B cell (primary cell): ENCODE results near the gene SLC6A4. TPM values are rescaled to one million over a fixed set of nuclear protein-coding genes. Genes with fewer than 3 reads are reported as not detected.

ENCODE experiments used
- ATAC-seq: fragments of 200-7000 bp; cut with Tn5 transposase; one replicate; pipeline ENCODE4 v1.10.0; 2021; ENCODE audit warnings: low read depth, mild to moderate bottlenecking, moderate number of reproducible peaks, moderate library complexity
- CTCF ChIA-PET: fragments of 350-600 bp; sonication (Branson Sonifier 250); formaldehyde crosslinking; loops from one replicate; lab custom pipeline; 2021; ENCODE audit warnings: antibody characterized with exemption, inconsistent platforms; lab: Charles Lee
- POLR2A ChIA-PET: fragments of 350-600 bp; sonication (Branson Sonifier 250); formaldehyde crosslinking; loops from one replicate; lab custom pipeline; 2021; ENCODE audit warnings: antibody characterized with exemption; lab: Charles Lee
- DNase-seq: peaks from one replicate; pipeline ENCODE4 v3.0.0; 2013
- H2AFZ ChIP-seq: 2 replicates; pipeline ENCODE4 v1.6.1; 2012; ENCODE audit warnings: mild to moderate bottlenecking, low read depth, low read length; ENCODE audit not compliant: insufficient read depth, poor library complexity, severe bottlenecking
- H3K27ac ChIP-seq, 2 donors: 1 replicate in 1 of 2; 2 replicates in 1 of 2; pipeline ENCODE4 v1.5.1; 2012 to 2013; ENCODE audit warnings: low read length in 2 of 2, mild to moderate bottlenecking in 2 of 2, moderate library complexity in 1 of 2
- H3K27me3 ChIP-seq, 4 experiments: fragments of 200-600 bp in 1 of 4; sonication (generic) in 1 of 4; replicated peaks in 1 of 4; 1 replicate in 2 of 4; 2 replicates in 2 of 4; pipeline versions ENCODE4 v1.6.1 to v1.7.0; 2013 to 2016; ENCODE audit warnings: low read length in 3 of 4, mild to moderate bottlenecking in 2 of 4, mixed read lengths in 1 of 4, moderate library complexity in 1 of 4; ENCODE audit not compliant: insufficient read depth in 4 of 4, control insufficient read depth in 3 of 4; ENCODE audit errors: control extremely low read depth in 1 of 4
- H3K36me3 ChIP-seq, 2 experiments: replicated peaks in 1 of 2; 1 replicate in 1 of 2; 2 replicates in 1 of 2; pipeline versions ENCODE4 v1.6.1 to v1.7.1; 2013; ENCODE audit warnings: low read length in 1 of 2; ENCODE audit not compliant: insufficient read depth in 2 of 2, control insufficient read depth in 1 of 2; ENCODE audit errors: control extremely low read depth in 1 of 2, extremely low read depth in 1 of 2
- H3K4me1 ChIP-seq, 2 donors: fragments of 200-600 bp in 1 of 2; sonication (generic) in 1 of 2; 1 replicate in 1 of 2; 2 replicates in 1 of 2; pipeline versions ENCODE4 v1.5.1 to v1.6.1; 2013 to 2017; ENCODE audit warnings: low read length in 2 of 2; ENCODE audit not compliant: control insufficient read depth in 2 of 2, insufficient read depth in 2 of 2
- H3K4me2 ChIP-seq: replicated peaks from 2 replicates; pipeline ENCODE3; 2012; ENCODE audit warnings: mild to moderate bottlenecking, low read depth, low read length; ENCODE audit not compliant: poor library complexity, severe bottlenecking
- H3K4me3 ChIP-seq, 5 experiments: fragments of 200-600 bp in 1 of 5; sonication (generic) in 1 of 5; 1 replicate in 3 of 5; 2 replicates in 2 of 5; pipeline versions ENCODE4 v1.5.1 to v1.7.0; 2011 to 2016; ENCODE audit warnings: low read length in 4 of 5, mild to moderate bottlenecking in 4 of 5, low read depth in 2 of 5, control low read depth in 1 of 5, moderate library complexity in 1 of 5; ENCODE audit not compliant: insufficient read depth in 1 of 5; ENCODE audit errors: control extremely low read depth in 1 of 5, extremely low read depth in 1 of 5
- H3K79me2 ChIP-seq: fragments of 200-600 bp; sonication (generic); one replicate; pipeline ENCODE4 v1.6.0; 2016; ENCODE audit warnings: low read length; ENCODE audit not compliant: control insufficient read depth, insufficient read depth
- H3K9ac ChIP-seq: fragments of 200-600 bp; sonication (generic); 2 replicates; pipeline ENCODE4 v1.6.1; 2017; ENCODE audit warnings: mild to moderate bottlenecking, low read length, moderate library complexity
- H3K9me3 ChIP-seq, 3 donors: one replicate each; pipeline versions ENCODE4 v1.6.1 to v1.7.1; 2013; ENCODE audit warnings: low read length in 2 of 3; ENCODE audit not compliant: control insufficient read depth in 2 of 3, insufficient read depth in 1 of 3; ENCODE audit errors: control extremely low read depth in 1 of 3
- H4K20me1 ChIP-seq: 2 replicates; pipeline ENCODE4 v1.6.0; 2012; ENCODE audit warnings: mild to moderate bottlenecking, low read length; ENCODE audit not compliant: insufficient read depth, control insufficient read depth, poor library complexity, severe bottlenecking
- H3K27ac Mint-ChIP-seq: one replicate; pipeline ENCODE4 v1.8.0; 2021; ENCODE audit warnings: mixed read lengths
- H3K27me3 Mint-ChIP-seq: one replicate; pipeline ENCODE4 v1.8.0; 2021; ENCODE audit warnings: mixed read lengths
- H3K4me1 Mint-ChIP-seq: one replicate; pipeline ENCODE4 v1.8.0; 2021; ENCODE audit warnings: mixed read lengths
- H3K4me3 Mint-ChIP-seq: one replicate; pipeline ENCODE4 v1.8.0; 2021; ENCODE audit warnings: mixed read lengths
- H3K9me3 Mint-ChIP-seq: one replicate; pipeline ENCODE4 v1.8.0; 2022; ENCODE audit warnings: mixed read lengths; ENCODE audit not compliant: insufficient read depth
- CTCF ChIP-seq: fragments of 200-600 bp; IDR thresholded peaks from one replicate; pipeline ENCODE4 v1.8.0; 2022; ENCODE audit warnings: antibody characterized with exemption, mild to moderate bottlenecking
- EZH2 ChIP-seq: IDR thresholded peaks from 2 replicates; pipeline ENCODE4 v1.6.1; 2012; ENCODE audit warnings: borderline replicate concordance, low read depth, mild to moderate bottlenecking, moderate library complexity, low read length; ENCODE audit not compliant: insufficient read depth, poor library complexity, severe bottlenecking
- WGBS: methylation state at CpG from one replicate; pipeline ENCODE4 v1.1.5; 2013; ENCODE audit warnings: missing lambda C conversion rate; ENCODE audit not compliant: insufficient coverage; 5-methylcytosine and 5-hydroxymethylcytosine counted together
- intact Hi-C: fragments of 100-400 bp; cut with micrococcal nuclease; formaldehyde crosslinking; loops from one replicate; pipeline ENCODE4 v1.10.0; 2022
- polyA plus RNA-seq: library from polyadenylated mRNA; depleted of rRNA; stranded (reverse); fragments of >200 nt; gene quantifications from 2 replicates; pipeline ENCODE4 v1.2.3, GENCODE V29; 2012
- total RNA-seq, 2 donors: library from RNA; stranded (reverse); fragments of 120-200 nt in 1 of 2; gene quantifications; 1 replicate in 1 of 2; 2 replicates in 1 of 2; pipeline versions ENCODE4 v1.2.3 to v1.2.4, GENCODE V29; 2013 to 2022

The SLC6A4 gene
- total and polyA plus RNA-seq, 2 donors (not counting 1 experiment from before 2014, with no cell fraction given), result not detected

GRCh38 chr17:30217054-30217453, 18.4 kb downstream of the SLC6A4 start:
- Histone ChIP-seq H3K79me2 (no peaks in the 10 kb centered on the region), H3K4me2 (no peak overlapping the region), H3K9me3 (no peaks in the 10 kb centered on the region), H3K4me3 (no peak overlapping the region), H3K27me3 (no peaks in the 10 kb centered on the region), H3K4me1 (no peaks in the 10 kb centered on the region), H4K20me1 (no peaks in the 10 kb centered on the region), H3K36me3 (no peaks in the 10 kb centered on the region), H3K27ac (no peak overlapping the region), H2AFZ (no peak overlapping the region), H3K9ac (no peak overlapping the region)
- Mint-ChIP-seq H3K27me3 (no peaks in the 10 kb centered on the region), H3K4me1 (no peaks in the 10 kb centered on the region), H3K4me3 (no peak overlapping the region), H3K9me3 (no peaks in the 10 kb centered on the region), H3K27ac (no peak overlapping the region)
- CTCF ChIA-PET, result no interaction called here
- DNase-seq (no peak), ATAC-seq (no peak)
- intact Hi-C loops, result no loop called here
- TF ChIP-seq EZH2 (no peak), CTCF (no peak)
- WGBS, result 94% methylated on average over 6 of the region's 6 CpGs
- POLR2A ChIA-PET, result interaction anchor here (0.5 kb wide), 1 partner anchor 820 kb away, joined by 4 read pairs; no protein-coding TSS in a partner anchor

DNA sequence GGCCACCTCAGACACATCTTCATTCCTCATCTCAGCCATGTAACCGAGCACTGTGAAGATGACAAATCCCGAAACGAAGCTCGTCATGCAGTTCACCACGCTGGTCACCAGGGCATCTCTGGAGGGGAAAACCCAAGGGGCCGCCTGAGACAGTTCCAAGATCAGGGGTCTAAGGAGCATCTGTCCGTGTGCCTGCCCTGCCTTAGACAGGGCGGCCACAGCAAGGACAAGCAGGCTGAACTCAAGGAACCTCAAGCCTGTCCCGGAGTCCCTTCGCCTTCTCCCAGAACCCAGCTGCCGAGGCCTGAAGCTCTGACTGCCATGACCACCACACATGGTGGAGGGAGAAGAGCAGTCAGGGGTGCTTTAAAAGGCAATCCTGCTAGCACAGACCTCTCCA, 22.7 kb downstream of the SLC6A4 start:
- intact Hi-C loops, result no loop called here
- no peak overlapping the region for H3K9ac ChIP-seq
- H3K9me3 Mint-ChIP-seq, result no peaks in the 10 kb centered on the region

More for the DNA sequence above, 22.7 kb downstream of the SLC6A4 start:
- ATAC-seq (no peak), DNase-seq (no peak)
- H2AFZ ChIP-seq, result no peak overlapping the region
- ChIA-PET CTCF (no interaction called here), POLR2A (no interaction called here)
- no peaks in the 10 kb centered on the region for H4K20me1 ChIP-seq
- no peak overlapping the region for H3K4me2 ChIP-seq
- TF ChIP-seq EZH2, result no peak
- no peak for TF ChIP-seq CTCF
- Mint-ChIP-seq H3K4me3 (no peak overlapping the region), H3K27ac (no peak overlapping the region), H3K27me3 (peaks cover 8% of the 10 kb centered on the region), H3K4me1 (no peaks in the 10 kb centered on the region)
- H3K27ac ChIP-seq, result no peak overlapping the region
- no peaks in the 10 kb centered on the region for H3K27me3 ChIP-seq
- no peaks in the 10 kb centered on the region for H3K4me1 ChIP-seq
- H3K36me3 ChIP-seq, result no peaks in the 10 kb centered on the region
- H3K4me3 ChIP-seq, result no peak overlapping the region
- H3K9me3 ChIP-seq, result no peaks in the 10 kb centered on the region
- 66% methylated on average over 11 of the region's 11 CpGs for WGBS
- no peaks in the 10 kb centered on the region for H3K79me2 ChIP-seq
